ENCODE measurements around the gene TC2N. TPM values are rescaled to one million over a fixed set of nuclear protein-coding genes. Genes with fewer than 3 reads are reported as not detected.

Gene TC2N
- total RNA-seq, 2 donors from 2014 or later, result 3.9 to 12.5 TPM

- no peaks in the 10 kb centered on the region for H3K9me3 ChIP-seq
- no peaks in the 10 kb centered on the region for H3K27me3 ChIP-seq
- TF ChIP-seq, protein P1, sequence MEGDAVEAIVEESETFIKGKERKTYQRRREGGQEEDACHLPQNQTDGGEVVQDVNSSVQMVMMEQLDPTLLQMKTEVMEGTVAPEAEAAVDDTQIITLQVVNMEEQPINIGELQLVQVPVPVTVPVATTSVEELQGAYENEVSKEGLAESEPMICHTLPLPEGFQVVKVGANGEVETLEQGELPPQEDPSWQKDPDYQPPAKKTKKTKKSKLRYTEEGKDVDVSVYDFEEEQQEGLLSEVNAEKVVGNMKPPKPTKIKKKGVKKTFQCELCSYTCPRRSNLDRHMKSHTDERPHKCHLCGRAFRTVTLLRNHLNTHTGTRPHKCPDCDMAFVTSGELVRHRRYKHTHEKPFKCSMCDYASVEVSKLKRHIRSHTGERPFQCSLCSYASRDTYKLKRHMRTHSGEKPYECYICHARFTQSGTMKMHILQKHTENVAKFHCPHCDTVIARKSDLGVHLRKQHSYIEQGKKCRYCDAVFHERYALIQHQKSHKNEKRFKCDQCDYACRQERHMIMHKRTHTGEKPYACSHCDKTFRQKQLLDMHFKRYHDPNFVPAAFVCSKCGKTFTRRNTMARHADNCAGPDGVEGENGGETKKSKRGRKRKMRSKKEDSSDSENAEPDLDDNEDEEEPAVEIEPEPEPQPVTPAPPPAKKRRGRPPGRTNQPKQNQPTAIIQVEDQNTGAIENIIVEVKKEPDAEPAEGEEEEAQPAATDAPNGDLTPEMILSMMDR (IDR thresholded peaks at IDR 0.05), result no peak
- no peaks in the 10 kb centered on the region for H3K36me3 ChIP-seq
- H3K4me3 ChIP-seq, result no peak overlapping the region
- no peak for DNase-seq (ENCODE audit: low spot score)
- H3K4me1 ChIP-seq, result no peaks in the 10 kb centered on the region
- H3K27ac ChIP-seq, result no peak overlapping the region
These were observed 92.9 kb downstream of the TC2N start for GRCh38 chr14:91774140-91775096.

DNA sequence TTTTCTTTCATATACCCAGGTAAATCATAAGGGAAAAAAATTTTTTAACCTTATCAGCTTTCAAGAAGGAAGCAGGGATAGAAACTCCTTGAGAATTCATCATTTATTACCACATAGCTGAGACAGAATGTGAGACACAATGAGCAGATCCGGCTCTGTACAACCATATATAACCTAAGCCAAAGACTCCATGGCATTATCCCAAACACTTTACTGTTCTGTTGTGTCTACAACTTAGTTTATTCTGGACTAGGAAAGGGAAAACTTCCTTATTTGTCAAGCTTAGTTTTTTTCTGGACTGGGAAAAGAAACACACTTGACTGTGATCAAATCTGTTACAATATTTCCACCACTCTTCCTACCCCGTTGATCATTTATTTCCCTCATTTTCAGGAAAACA, 97.2 kb downstream of the TC2N start:
- H3K27me3 ChIP-seq, result no peaks in the 10 kb centered on the region
- TF ChIP-seq, protein P1 (IDR thresholded peaks at IDR 0.05), result no peak
- H3K27ac ChIP-seq, result no peak overlapping the region
- H3K36me3 ChIP-seq, result no peaks in the 10 kb centered on the region
- H3K9me3 ChIP-seq, result no peaks in the 10 kb centered on the region
- no peak overlapping the region for H3K4me3 ChIP-seq
- no peak for DNase-seq (ENCODE audit: low spot score)
- no peaks in the 10 kb centered on the region for H3K4me1 ChIP-seq

- no peak overlapping the region for H3K4me3 ChIP-seq
- no peaks in the 10 kb centered on the region for H3K27me3 ChIP-seq
- H3K9me3 ChIP-seq, result peaks cover 0 to 8% of the 10 kb centered on the region in 2 donors
- H3K4me1 ChIP-seq, result no peaks in the 10 kb centered on the region
- TF ChIP-seq, protein P1 (IDR thresholded peaks at IDR 0.05), result no peak
- H3K36me3 ChIP-seq, result peaks cover 5% of the 10 kb centered on the region
- peak overlapping the region in 1 of 2 donors; percentile 5 for H3K27ac ChIP-seq
- no peak for DNase-seq (ENCODE audit: low spot score)
These were observed 111.6 kb downstream of the TC2N start for GRCh38 chr14:91755570-91756295.

- Histone ChIP-seq H3K27ac (peak overlapping the region; percentile 5 to 14), H3K4me3 (no peak overlapping the region), H3K27me3 (no peaks in the 10 kb centered on the region), H3K4me1 (no peaks in the 10 kb centered on the region), H3K9me3 (no peaks in the 10 kb centered on the region), H3K36me3 (no peaks in the 10 kb centered on the region)
- TF ChIP-seq, protein P1 (IDR thresholded peaks at IDR 0.05), result no peak
- DNase-seq (ENCODE audit: low spot score), result no peak
These were observed 112.5 kb downstream of the TC2N start for GRCh38 chr14:91754819-91755218.

GRCh38 chr14:91754185-91754584, 113.2 kb downstream of the TC2N start:
- peak overlapping the region in 1 of 2 donors; percentile 33 for H3K27ac ChIP-seq
- no peaks in the 10 kb centered on the region for H3K9me3 ChIP-seq
- H3K4me3 ChIP-seq, result no peak overlapping the region
- H3K27me3 ChIP-seq, result no peaks in the 10 kb centered on the region
- TF ChIP-seq, protein P1 (IDR thresholded peaks at IDR 0.05), result no peak
- H3K4me1 ChIP-seq, result no peaks in the 10 kb centered on the region
- no peaks in the 10 kb centered on the region for H3K36me3 ChIP-seq
- no peak for DNase-seq (ENCODE audit: low spot score)
